Renal pelvis (tissue), 4 donors: ENCODE results near the gene TUBA8. TPM values are rescaled to one million over a fixed set of nuclear protein-coding genes. Genes with fewer than 3 reads are reported as not detected.
"Not testable (repeated sequence)": the region's sequence is repeated elsewhere in the genome, so short reads cannot be mapped to it uniquely, and the experiment has no call there.

Experiments used
- DNase-seq: peaks from one replicate; pipeline ENCODE4 v3.0.0-alpha.2; 2013
- polyA plus RNA-seq, 3 donors: library from polyadenylated mRNA; unstranded; fragments of 120-200 nt; gene quantifications; one replicate each; pipeline ENCODE4 v1.2.1, GENCODE V29; 2013; ENCODE audit not compliant: insufficient read length in 3 of 3

TUBA8 gene
- polyA plus RNA-seq, 3 donors: 3.7 to 4.2 (median 3.8) TPM

DNA sequence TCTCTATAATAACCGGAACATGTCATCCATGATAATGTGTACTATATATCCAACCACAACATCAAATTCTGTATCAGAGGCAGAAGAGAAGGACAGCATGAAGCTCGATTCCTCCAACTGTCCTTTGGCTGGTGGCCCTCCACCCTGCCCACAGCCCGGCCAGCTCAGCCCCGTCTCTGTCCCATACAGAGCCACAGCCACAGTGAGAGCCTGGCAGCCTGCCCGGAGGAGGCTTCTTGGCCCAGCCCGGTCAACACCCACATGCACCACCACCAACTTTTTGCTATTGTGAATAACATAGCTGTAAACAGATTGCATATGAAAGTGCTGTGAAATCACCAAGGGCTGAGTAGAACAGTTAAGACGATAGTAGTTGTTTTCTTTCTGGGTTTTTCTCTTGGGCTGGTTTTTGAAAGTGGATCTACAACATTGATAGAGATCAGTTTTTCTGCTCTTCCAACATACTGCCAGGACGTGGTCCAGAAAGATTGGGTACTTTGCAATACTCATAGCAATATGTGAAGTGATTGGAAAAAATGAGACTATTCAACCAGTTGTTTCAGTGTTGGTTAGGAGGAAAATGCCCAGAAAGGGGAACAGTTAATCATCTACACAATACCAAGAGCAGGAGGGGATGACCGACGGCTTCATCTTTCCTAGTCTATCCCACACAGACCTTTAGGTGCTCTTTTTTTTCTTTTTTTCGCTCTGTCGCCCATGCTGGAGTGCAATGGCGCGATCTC is 6.9 kb upstream of the TUBA8 start:
- DNase-seq: no peak

DNA sequence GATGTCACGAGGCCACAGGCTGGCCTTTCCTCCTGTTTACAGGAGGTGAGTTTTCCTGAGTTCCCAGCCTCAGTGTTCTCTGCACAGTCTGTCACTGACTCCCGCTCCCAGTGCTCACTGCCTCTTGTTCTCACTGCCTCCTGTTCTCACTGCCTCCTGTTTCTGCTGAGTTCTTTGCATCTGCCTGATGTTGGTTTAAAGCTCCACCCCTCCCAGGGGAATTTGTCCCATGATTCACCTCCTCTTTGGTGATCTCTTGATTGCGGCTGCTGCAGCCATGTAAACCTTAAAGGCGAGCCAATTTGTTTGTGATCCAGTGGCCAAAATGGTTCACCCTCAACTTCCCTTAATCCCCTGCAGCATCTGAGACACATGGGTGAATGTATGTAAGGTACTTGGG is 6.0 kb upstream of the TUBA8 start:
- no peak for DNase-seq

DNA sequence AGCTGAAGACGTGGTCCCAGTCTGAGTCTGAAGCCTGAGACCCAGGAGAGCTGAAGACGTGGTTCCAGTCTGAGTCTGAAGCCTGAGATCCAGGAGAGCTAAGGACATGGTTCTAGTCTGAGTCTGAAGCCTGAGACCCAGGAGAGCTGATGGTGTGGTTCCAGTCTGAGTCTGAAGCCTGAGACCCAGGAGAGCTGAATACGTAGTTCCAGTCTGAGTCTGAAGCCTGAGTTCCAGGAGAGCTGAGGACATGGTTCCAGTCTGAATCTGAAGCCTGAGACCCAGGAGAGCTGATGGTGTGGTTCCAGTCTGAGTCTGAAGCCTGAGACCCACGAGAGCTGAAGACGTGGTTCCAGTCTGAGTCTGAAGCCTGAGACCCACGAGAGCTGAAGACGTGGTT is 4.6 kb upstream of the TUBA8 start:
- not testable (repeated sequence) for DNase-seq

DNA sequence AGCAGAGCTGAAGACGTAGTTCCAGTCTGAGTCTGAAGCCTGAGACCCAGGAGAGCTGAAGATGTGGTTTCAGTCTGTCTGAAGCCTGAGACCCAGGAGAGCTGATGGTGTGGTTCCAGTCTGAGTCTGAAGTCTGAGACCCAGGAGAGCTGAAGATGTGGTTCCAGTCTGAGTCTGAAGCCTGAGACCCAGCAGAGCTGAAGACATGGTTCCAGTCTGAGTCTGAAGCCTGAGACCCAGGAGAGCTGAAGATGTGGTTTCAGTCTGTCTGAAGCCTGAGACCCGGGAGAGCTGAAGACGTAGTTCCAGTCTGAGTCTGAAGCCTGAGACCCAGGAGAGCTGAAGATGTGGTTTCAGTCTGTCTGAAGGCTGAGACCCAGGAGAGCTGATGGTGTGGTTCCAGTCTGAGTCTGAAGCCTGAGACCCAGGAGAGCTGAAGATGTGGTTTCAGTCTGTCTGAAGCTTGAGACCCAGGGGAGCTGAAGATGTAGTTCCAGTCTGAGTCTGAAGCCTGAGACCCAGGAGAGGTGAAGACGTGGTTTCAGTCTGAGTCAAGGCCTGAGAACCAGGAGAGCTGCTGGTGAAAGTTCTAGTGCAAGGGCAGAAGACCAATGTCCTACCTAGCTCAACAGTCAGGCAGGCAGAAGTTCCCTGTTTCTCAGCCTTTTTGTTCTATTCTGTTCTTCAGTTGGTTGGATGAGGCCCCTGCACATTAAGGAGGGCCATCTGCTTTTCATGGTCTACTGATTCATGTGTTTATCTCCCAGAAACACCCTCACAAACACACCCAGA is 3.9 kb upstream of the TUBA8 start:
- DNase-seq: not testable (repeated sequence)

DNA sequence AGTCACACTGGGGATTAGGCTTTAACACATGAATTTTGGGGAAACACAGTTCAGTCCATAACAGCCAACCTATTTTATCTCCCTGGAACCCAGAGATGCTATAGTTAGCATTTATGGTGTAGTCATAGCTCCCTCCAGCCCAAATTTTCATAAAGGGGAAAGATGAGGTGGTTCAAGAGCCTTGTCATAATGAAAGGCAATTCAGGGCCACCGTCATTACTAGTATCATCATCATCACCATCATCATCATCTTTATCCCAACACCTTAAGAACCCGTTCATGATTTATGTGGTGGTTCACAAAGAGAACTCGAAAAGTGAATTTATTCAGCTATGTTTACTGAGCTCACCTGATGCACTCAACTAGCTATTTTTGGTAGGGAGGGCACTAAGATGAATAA is 2.4 kb upstream of the TUBA8 start:
- DNase-seq: no peak

DNA sequence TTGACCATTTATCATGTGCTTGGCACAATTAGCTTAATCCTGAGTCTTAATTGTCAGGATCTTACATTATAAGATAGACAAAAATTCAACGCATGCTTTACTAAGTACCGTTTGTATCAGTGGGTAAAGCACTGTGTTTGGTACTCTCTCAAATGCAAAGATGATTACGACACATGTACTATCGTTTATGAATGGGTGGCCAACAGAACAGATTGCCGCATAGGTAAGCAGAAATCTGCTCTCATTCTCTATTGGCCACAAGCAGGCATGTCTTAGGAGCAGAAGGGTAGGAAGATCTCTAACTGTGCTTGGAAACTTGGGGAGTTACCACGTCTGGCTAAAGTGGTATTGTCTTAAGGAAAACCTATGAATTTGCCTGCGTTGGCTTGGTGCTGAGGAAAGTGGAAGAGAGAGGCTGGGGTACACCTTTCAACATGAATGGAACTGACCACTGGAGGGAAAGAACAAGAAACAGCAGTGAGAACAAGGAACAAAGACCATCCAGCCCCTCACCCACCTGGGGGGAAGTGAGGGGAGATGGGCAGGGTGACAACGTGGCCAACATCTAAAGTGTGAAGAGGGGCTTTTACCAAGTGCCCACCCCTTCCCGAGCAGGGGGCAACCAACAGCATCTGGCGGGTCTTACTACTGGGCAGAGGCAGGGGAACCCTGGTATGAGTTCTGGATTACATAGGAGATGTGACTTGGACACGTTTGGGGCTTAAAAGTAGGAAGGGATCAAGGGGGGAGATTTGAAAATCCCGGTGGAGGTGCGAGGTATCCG is 1.0 kb upstream of the TUBA8 start:
- DNase-seq: no peak

DNA sequence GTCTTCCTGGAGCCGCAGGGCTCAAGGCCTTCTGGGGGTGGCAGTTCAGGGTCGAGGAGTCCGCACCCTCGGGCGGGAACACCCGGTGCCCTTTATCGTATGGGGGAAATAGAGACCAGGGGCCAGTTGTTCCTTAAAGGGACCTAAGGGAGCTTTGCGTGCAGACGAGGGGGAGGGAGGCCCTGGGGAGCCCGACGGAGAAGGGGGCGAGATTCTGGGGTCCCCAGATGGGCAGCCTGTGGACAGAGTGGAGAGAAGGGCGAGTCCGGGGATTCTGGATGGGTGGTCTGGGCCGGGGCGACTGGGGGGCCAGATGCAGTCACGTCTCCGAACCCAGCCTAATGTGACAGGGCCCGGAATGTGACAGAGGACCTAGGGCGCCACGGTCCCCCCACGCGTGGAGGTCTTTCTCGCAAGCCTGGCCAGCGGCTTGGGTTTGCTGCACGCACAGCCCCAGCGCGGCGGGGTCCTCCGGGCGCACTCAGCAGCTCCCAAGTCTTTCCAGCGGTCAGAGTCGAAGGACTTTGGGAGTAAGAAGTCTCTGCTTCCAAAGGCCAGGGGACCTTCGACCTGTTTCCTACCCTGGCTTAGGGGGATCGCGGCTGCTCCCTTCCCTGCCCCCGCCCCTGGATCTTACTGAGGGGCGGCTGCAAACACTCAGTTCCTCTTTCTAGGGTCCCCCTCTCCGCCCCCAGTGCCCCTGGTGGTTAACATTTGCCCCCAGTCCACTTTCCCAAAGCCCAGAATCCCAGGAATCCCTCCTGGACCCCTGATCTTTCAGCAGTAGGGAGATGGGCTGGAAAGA is 547 bp downstream of the TUBA8 start:
- no peak for DNase-seq

DNA sequence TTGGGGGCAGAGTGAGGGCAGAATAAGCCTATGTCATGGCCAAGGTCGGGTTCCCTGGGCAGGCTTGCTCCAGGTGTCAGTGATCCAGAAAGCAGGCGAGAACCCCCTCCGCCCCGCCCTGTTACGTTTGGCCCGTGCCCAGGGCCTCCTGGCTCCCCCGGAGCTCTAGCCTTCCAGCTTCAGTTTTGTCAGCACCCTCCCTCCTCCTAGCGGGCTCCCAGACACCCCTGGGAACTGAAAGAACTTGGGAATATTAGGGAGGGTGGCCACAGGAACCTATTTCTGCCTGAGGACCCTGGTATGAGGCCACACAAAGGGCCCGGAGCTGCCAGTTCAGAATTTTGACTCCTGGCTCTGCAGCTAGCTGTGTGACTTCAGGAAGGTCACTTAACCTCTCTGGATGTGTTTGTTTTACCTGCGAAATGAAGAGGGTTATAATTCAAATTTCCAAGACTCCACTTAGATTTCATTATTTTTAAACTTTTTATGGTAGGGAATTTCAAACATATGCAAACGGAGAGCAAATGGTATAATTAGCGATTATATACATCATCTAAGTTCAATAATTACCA is 1.2 kb downstream of the TUBA8 start:
- no peak for DNase-seq

DNA sequence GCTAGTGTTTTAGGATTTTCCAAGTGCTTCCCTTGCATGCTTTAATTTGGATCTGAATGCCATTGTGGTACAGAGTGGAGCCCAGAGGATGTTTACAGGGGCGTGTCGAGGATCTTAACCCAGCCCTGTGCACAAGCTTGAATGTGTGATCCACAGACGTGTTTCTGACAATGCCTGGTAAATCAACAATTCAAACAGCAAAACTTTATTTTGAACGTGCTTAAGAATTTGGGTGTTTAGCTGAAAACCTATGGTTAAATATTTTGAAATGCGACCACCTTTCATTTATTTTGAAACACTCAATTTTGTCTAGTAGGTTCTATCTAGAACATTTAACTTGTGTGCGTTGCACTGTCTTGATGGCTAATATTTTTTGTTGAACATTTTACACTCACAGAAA is 1.8 kb downstream of the TUBA8 start:
- no peak for DNase-seq

DNA sequence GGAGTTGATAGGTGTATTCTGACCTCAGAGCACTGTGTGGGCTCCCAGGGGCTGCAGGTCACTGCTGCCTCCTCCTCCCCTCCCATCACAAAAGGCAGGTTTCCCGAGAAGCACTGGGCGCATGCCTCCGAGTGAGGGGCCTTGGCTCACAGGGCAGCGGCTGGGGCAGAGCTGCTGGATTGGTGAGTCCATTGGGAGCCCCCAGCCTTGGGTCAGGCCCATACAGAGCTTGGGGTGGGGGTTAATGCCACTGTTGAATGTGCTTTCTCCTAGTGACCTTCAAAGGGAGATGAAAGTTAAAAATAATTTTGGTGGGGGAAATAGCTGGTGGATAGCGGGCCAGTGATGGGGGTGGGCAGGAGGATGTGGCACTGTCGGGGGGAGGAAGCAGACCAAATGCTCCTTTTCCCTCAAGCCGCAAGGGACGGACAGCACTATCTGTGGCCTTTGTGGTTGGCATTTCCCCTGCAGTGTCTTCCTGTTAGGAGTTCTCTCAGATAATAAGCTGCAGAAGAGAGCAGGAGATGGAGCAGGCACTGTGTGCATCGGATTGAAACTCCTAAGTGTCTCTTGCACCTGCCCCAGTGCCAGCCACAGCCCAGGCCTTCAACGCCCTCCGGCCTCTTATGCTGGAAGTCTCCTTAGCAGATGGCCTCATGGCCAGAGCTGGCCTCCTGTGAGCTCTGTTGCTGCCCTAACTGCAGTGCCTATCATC is 3.2 kb downstream of the TUBA8 start:
- DNase-seq: no peak

DNA sequence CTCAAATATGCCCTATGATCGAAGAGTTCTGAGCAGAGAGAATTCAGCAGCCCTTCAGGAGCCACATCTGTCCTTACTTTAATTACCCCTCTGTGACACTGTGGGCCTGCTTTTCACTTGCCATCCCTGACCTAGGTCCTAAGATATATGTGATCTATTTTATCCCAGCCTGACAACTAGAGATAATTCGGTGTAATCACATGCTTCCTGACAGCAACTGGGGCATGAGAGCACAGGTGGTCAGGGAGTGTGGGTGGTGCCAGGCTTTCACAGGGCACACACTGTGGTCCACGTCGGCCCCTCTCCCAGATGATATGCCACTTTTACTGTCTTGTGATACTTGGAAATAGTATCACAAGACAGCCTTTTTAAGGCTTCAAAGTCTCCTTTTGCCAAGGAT is 3.9 kb downstream of the TUBA8 start:
- DNase-seq: no peak

DNA sequence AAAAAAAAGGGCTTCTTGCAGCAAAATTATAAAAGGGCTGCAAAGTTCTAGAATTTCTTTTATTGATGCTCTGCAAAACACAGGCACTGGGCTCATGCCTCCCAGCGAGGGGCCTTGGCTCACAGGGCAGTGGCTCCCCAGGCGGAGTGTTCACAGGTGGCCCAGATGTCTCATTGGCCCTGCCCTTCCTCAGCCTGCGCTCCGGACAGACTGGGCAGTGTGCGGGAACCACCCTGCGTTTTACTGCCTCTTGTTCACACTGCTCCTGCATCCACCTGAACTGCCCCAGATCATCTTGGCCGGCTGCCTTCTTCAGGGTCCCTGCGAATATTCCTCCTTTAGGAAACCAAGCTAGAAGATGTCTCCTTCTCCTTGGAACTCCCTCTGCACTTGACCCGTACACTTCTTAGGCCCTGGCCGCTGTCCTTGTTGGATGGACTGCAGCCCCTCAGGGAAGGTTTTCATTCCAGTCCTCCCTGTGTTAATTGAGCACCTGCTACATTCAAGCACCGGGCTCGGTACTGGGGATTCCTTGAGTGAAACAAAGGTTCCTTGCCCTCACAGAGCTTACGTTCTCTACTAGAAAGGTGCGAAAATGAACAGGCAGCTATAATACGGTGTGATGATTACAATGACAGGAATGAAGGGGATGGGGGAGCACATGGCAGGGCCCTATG is 4.5 kb downstream of the TUBA8 start:
- no peak for DNase-seq

DNA sequence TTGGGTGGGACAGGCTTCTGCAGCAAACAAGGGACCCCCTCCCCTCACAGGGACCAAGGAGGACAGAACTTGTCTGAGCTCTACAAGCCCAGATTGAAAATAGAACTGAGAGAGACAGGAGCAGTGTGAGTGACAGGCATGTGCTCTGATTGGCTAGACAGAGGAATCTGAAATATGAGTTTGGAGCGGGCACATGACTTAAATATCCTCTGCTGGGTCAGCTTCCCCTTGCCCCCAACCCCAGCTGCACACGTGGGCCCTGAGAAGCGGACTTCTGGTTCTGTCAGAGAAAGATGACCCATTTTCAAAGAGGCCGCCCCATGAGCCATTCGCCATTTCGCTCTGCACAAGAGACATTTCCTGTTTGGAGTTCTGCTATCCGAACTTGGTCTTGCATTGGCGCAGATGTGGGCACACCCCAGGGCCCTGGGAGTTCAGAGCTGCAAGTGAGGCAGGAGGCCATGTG is 5.3 kb downstream of the TUBA8 start:
- DNase-seq: no peak

DNA sequence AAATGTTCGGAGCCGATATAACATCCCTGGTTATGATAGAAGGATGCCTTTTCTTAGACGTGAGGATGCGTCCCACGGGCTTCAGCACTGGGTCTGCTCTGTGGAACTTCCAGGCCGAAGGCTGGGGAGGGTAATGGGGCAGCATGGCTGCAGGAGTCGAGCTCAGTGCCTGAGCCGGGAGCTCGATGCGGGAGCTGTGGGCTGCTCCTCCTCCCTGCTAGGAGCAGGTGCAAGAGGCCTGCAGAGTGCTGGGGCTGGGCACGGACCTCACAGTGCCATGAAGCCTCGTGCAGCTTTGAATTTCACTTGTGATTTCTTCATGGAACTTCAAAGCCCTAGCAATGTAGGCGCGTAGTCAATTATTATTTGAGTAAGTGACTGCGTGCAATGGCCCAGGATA is 6.0 kb downstream of the TUBA8 start:
- no peak for DNase-seq

DNA sequence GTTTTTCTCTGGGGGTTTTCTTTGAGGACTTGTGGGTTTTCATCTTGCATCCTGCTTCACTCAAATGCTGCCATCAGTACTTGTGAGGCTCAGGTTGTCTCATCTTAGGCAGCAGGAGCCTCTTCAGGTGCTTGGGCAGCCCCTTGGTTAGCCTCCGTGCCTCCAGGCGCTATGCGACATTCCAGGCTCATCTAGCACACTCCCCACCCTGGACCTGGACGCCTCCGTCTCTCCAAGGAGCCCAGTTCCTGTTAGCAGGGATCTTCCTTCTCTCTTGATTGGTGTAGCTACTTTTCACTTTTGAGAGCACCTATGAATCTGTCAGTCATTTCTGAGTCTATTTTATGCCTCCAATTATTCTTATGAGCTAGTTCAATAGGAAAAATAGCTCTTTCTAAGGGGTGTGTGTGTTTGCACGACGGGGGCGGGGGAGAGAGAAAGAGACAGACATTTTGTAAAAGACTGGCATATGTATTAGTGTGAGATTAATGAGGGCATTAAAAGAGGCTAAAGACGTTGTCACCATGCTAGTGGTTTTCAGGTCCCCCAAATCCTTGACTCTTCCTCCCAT is 7.8 kb downstream of the TUBA8 start:
- DNase-seq: no peak

DNA sequence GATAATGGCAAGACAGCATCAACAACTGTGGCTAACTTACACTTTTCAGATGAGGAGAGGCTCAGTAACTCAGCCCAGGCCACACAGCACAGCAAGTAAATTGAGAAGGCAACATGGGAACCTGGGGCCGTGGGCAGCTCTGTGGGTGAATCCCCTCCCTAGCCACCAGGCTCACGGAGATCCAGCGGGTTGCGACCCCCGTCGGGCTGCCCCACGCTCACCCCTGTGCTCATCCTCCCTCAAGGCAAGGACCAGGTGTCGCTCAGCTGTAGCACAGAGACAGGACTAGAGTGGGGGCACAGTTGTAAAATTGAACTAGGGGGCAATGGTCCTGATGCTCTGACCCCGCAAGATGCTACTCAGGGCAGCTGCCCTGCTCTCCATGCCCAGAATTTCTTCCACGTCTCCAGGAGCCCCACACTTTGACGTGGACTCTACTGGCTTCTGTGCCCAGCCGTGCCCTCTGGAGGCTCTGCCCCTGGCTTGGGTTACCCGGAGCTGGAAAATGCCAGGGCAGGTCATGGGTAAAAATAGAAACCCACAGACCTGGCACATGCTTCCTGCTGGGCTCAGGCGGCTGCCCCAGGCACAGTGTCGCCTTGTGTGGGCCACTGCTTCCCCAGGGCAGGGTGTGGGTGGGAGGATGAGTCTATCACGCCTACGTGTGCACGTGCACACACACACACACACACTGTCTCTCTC is 9.0 kb downstream of the TUBA8 start:
- no peak for DNase-seq

DNA sequence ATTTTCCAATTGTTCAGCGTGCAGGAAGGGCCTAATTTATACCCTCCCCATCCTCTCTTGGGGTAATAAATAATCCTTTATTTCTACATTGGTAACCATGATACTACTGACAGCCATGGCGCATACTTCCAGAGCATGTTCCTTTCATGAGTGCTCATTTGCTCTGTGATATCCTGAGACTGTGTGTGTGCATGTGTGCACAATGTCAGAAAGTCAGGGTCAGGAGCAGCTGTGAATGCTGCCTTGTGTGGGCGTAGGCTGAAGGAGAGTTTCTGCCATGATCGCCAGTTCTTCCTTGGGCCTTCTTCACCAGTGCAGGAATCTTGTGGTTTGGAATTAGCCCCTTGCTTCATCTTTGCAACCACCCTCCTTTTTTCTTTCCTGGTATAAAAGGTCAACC is 10.2 kb downstream of the TUBA8 start:
- no peak for DNase-seq

DNA sequence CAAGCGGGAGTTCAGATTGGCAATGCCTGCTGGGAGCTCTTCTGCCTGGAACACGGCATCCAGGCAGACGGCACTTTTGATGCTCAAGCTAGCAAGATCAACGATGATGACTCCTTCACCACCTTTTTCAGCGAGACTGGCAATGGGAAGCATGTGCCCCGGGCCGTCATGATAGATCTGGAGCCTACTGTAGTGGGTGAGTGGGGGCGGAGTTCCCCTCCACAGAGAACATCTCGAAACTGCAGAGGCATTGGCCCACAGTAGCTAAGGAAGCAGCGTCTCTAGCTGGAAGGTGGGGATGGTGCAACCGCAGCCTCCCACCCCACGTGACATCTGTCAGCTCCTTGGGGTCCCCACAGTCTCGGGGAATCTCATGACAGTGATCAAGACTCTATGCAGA is 10.9 kb downstream of the TUBA8 start:
- no peak for DNase-seq

DNA sequence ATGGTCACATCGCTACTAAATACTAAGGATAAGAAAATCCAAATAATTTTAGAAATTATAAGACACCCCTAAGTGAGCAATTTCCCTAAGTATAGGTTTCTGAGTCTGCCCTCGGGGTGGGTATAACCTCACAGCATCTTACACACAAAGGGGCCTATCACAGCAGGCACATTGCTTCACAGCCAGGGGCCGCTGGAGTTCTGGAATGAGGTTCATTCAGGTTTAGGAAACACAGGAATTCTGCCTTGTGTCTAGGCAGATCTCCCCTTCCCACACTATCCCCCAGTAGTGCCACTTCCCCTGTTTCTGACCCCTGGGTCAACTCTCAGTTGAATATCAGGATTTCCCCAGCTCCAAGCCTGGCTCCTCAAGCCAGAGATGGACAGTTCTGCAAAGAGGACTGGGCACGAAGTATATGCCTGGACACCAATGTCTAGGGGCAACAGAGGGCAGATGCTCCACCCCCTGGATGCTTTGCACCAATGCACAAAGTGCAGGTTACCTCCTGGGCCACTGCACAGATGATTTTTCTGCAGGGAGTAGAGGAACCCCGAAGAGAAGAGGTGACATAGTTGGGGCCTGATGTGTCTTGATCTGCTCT is 11.4 kb downstream of the TUBA8 start:
- DNase-seq: no peak
